ENCODE measurements around the gene MAML2. TPM values are rescaled to one million over a fixed set of nuclear protein-coding genes. Genes with fewer than 3 reads are reported as not detected.
A peak's percentile ranks its signal among the peaks of the same experiment; 100 is the strongest.

The MAML2 gene
- total RNA-seq, 1 donor from 2014 or later: 18.0 TPM

DNA sequence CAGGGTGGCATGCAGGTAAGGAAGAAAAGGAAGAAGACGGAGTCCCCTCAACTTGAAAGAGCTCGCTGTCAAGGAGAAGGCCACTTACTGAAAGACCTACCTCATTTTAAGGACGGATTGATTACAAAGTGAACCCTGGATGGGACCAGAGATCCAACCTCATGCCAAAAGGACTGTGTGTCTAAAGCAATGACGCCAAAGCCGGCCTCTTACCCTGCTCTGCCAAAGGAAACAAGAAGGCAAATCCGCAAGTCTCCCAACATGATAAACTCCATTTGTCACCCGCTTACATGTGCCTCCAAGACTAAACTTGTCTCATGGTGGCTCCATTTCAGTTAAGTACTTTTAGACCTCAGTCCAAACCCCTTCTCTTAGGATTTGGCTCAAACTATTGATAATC is 270.4 kb downstream of the MAML2 start:
- DNase-seq (ENCODE audit: low read depth): no peak

DNA sequence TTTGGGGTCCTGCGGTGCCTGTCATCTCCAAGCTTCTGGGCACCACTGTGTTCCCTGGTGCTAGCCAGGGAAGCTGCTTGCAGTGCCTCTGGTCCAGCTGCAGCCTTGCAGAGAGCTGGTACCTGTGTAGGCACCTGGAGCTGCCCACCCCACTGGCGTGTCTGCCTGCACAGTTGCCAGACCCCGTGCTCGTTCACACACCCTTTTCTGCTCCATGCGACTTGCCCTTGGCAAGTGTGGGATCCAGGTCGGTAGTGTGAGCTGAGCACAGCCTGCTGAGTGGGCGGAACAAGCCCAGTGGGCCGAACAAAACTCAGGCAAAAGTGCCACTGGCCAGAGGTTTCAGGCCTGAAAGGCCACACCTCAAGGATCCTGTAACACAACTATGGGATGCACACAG is 272.5 kb downstream of the MAML2 start:
- no peak for DNase-seq (ENCODE audit: low read depth)

DNA sequence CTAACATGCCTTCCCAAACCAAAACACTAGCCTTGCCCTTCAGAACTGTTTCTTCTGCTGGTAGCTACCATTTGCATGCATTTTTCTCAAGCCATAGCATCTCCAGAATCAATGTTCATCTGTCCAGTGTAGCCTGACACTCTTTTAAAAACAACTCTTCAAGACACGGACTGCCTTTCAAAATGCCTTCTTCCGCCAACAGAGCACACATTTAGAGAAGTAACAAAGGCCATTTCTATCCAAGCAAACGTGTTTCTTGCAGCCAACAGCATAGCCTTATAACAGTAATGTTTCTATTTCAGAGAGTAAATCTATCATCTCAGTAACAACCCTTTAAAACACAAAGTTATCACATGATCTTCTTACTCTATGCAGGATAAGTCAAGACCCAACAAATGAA is 275.8 kb downstream of the MAML2 start:
- DNase-seq (ENCODE audit: low read depth): no peak

DNA sequence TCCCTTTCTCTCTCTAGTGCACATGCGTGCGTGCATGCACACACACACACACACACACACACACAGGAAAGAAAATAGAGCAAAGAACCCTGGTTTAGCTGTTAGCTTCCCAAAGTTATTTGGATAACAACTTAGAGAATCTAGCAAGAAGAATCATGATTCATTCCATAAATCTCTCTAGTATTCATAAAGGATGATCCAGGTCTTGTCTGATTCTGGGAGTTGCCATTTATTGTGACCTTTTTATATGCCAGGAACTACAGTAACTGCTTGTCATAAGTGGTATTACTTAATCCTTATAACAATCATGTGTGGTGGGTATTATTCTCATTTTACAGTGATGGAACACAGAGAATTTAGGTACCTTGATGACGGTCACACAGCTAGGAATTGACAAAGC is 277.6 kb downstream of the MAML2 start:
- no peak for DNase-seq (ENCODE audit: low read depth)

DNA sequence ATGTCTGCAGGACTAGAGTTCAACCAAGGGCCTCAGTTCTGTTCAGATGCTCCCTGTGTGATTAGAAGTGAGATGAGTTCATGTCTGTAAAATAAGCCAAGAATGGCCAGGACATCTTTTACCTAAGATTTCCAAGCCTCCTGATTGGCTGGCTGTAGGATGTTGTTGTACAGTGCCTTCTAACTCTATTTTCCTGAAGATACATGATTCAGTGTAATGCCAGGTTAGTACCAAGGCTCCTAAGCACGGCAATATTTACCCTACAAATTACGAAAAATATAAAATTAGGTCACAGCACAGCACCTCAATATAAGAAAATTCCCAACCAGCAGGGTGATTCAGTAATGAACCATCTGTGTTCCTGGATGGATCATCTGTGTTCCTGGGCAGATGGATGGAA is 279.1 kb downstream of the MAML2 start:
- no peak for DNase-seq (ENCODE audit: low read depth)

DNA sequence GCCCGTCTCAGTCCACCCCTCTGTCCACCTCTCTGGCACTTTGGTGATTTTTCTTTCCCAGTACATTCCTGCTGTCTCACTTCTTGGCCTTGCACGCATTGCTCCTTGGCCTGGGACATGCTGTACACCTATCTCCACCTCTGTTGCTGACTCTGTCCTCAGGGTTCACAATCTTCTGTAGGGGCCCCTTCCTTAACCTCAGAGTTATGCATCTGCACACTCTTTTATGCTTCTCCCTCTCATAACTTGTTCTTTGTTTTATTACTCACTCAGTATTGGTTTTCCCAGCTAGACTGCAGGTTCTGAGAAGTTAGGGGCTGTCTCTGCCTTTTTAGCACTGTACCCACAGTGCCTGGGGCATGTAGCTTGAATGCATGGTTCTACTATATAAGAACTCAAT is 279.9 kb downstream of the MAML2 start:
- peak; percentile 44 for DNase-seq (ENCODE audit: low read depth)

DNA sequence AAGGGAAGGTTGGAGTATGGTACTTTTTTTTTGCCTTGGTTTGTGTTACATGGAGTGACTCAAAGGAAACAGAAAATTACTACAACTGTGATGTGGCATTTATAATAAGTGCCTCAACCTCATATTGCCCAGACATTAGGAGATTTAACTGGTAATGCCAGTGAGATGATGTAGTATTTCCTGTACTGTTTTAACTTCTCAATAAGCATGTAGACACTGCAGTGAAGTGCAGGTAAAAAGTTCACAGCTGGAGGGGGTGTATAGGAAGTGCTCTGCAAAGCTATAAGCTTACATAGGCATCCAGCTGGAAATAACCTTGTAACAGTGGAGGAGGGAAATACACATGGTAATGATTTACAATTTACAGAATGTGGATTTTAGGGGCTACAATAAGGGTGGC is 280.9 kb downstream of the MAML2 start:
- DNase-seq (ENCODE audit: low read depth): peak; percentile 65

DNA sequence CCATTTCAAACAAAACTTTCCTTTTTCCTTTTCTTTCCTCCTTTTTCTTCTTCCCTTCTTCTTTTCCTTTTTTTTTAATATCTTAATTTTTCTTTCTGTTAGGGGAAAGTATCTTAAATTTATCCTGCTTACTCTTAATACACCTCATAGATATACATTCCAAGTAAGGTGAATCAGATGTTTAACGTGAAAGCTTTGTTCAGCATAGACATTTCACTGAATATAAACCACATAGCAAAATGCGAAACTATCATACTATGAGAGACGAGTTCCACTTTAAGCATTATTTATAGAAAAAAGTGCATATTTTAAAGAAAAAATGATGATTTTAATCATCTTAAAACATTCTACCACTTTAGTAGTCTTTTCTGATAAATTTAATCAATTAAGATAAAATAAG is 281.3 kb downstream of the MAML2 start:
- no peak for DNase-seq (ENCODE audit: low read depth)

DNA sequence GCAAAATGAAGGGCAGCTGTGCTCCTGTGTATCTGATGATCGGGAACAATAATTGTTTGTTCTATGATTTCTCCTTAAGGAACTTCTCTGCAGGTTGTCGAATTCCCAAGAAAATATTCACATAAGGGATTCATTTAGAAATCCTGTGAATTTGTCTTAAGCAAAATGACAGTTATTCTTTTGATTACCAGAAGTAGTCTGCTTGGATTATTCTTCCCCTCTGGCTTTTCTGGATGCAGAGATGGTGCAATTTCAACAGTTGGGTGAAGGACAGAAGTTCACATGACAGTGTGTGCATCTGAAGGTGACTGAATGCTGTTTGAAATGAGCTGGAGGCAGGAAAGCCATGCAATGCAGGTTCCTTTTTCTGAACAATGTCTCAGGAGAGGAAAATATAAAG is 281.9 kb downstream of the MAML2 start:
- no peak for DNase-seq (ENCODE audit: low read depth)

DNA sequence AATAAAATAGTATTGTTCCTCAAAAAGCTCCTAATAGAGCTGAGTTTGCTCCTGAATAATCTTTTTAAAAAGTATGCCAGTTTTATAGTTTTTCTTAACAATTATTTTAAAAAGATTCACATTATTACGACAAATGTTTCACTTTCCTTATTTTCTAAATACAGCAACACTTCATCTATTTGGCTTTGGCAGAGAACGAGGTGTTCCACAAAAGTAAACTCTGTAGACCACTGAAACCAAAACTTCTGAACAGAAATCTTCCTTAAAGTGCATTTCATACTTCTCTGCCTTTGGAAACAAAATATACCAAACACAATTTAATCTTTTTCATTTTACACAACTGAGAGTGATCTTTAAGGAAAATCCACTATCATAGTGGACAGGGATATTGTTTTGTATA is 285.5 kb downstream of the MAML2 start:
- no peak for DNase-seq (ENCODE audit: low read depth)

DNA sequence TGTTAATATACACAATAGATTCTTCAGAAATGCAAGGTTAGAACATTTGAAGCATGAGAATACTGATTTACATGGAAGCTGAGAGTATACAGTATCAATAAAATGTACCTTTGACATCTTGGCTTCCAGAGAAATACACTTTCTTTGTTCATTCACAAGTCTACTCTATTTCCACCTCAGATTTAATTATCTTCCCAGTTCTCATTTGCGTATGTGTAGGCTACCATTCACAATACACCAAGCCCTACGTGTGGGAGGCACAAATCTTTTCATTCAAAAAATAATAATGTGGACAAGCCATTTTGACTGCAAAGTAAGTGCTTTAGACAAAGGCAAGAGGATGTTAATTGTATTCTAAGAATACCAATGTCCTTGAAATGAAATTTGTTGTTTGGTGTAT is 286.4 kb downstream of the MAML2 start:
- DNase-seq (ENCODE audit: low read depth): no peak

DNA sequence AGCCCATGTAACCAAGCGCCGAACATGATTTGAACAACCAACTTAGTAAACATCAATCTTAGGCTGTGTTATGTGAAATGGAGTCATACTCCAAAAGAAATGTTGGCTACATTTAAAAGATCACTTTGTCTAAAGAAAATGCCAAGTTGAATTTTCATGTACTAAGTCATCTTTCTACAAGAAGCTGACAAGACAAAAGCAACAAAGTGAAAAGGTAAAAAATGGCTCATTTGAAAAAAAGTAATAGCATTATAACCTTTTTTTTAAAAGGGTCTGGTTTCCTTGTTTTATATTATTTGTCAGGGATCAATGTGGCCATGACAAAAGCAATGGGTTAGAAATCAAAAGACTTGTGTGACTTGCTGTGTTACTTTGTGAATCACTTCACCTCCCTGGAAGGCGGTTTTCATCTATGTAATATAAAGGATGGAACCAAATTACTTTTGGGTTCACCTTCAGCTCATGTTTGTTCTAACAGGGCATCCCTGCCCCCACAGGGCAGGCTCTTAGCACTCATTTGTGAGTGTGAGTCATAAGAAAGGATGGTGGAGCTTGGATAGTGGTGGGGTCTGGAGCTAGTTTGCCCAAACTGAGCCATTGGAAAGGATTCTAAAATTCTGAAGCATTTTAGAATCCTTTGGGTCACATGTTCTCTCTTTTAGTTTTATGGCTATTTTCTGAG is 287.1 kb downstream of the MAML2 start:
- DNase-seq (ENCODE audit: low read depth): peak; percentile 71

DNA sequence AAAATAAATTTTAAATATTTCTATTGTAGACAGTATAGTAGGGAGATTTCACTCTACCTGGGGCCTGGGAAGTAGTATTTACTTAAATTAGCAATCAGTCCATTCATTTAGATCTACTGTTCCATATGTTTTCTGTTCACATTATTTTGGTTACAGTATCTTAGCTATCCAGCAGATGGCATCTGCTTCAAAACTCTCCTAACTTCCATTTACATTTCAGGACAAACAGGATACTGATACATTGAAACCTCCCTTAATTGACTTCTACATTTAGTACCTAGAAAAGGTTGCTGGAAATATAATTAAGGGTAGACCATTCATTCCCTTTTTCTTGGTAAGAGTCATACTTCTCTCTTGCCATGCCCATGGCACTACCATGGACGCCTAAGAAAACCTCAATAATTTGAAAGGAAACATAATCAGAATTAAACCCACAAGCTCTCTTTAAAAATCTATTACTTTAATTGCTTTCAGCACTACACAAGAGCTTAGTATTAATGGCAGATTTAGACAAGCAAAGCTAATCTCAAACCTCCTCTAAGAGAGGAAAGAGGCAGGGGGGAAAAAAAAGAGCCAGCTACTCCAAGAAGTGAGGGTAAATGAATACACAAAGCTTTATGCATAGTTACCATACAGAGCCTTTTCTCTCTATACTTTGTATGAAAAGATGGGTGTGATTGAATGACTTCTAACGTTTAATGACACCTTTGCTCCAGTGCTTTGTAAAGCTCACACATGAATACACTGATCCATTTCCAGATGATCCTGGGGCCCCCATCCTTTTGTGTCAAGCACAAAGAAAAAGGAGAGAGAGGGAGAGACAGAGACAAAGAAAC is 287.9 kb downstream of the MAML2 start:
- DNase-seq (ENCODE audit: low read depth): peak; percentile 68

DNA sequence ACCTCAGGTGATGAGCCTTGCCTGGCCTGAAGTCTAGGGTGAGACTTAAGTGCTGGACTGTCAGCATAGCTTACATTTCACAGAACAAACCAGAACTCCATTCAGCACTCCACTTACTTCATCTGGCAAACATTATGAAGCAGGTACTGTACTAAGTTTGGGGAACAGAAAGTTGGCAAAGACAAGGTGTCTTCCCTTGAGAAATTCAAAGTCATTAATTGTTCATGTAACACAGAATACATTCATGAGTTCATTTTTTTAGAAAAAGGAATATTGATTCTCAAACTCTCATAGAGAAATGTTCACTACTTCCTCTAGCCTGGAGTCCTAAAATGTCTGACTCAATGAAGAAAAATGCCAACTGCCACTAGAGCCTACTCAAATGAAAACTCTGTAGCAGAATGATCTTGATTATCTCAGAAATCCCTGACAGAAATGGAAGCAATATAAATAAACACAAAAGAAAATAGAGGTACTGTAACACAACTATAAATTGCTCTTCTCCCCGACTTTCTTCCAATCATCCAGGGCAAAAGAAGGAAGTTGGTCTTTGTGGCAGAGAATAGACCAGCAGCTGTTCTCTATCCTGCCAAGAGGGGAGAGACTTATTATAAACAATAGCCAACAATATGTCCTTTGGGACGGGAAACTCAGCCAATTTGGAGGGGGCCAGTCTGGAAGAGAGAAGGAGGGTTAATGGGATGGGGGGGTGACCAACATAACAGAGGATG is 289.9 kb downstream of the MAML2 start:
- peak; percentile 75 for DNase-seq (ENCODE audit: low read depth)

DNA sequence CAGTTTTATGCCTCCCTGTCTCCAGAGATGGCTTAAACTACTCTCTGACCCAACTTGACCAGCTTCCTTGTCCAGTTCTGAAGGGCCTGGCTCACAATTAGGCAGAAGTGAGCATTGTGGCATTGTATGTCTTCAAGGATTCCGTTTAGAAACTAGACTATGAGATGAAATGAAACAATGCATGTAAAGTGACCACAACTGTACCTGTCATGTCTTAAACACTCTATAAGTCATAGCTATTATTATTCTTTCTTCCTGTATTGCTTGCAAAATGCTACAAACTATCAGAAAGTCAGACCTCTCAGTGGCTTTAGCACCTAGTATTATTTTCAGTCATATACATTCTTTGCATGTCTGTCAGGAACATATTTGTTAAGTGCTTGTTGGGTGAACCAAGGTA is 291.2 kb downstream of the MAML2 start:
- no peak for DNase-seq (ENCODE audit: low read depth)

DNA sequence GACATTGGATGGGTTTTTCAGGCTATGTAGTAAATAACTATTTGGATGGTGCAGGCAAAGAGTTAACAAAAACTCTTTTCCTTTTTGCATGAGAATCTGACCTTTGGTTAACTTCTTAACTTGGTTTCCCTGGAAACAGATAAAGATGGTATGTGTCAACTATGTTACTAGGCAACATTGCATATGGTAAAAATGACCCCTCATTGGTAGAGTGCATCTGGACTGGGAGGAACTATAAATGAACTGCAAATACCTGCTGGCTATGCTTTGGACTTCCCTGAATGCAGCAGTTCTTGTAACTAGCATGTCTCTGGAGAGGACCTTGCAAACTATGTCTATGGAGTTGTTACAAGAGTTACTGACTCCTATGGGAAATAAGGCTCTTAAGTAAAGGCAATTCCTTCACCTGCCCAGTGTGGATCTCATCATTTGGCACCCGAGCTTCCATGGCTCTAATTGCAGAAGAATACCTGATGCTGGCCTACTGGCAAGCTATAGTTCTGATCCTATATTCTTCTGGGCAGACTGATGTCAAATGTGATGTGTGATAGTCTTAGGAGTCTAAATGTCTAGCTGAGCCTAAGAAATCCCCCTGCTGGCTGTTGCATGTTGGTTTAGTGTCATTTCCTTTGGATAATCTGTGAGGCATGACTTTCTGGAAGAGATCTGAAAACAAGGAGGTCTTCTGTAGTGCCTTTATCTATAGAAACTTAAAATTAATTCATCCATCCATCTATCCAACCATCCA is 292.4 kb downstream of the MAML2 start:
- peak; percentile 69 for DNase-seq (ENCODE audit: low read depth)

DNA sequence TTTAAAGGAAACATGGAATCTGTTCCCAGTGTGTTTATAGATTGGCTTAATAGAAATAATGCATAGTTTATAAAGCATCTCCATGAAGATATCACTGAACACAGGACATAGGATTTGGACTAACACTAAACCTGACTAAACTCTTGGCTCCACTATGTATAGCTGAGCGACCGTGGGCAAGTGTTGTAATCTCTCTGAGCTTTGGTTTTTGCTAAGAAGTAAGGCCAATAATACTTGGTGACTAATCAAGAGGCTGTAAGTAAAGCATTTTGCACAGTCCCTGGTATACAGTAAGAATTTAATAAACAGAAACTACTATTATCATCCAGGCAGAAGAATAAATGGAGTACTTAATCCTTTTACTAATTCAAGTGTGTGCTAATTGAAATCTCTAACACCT is 293.6 kb downstream of the MAML2 start:
- DNase-seq (ENCODE audit: low read depth): no peak

DNA sequence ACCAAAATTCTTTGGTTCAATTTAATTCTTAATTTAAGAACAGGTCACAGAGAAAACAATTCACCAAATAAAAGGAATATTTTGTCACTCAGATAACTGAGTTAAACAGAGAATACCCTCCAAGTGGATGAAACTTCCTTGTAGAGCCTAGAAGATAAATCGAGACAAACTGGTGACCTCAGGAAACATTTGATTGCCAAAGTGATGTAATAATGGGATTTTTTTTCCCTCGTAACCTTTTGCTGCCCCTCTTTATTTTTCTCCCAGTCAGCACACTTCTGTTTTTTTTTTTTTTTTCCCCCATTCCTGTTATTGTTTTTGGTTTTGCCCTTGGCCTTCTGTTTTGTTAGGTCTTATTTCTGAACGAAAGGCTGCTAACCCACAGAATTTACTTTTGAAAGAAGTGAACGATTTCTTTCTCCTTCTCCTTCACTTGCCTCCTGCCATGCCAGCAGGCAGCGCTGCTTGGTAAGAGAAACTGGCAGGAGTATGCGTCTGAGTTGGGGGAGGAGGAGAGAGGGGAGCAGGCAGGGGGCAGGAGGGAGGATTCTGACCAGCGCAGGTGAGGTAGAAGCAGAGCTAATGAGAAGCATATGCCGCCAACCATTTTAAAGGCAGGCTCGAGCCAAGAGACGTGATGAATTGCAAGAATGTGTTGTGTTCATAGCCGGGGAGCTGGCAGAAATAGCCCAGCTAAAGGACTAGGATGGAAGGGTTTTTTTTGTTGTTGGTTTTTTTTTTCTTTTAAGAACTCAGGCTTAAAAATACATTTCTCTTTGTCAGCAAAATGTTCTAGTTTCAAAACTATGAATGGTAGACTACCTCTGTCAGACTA is 297.2 kb downstream of the MAML2 start:
- peak; percentile 74 for DNase-seq (ENCODE audit: low read depth)

DNA sequence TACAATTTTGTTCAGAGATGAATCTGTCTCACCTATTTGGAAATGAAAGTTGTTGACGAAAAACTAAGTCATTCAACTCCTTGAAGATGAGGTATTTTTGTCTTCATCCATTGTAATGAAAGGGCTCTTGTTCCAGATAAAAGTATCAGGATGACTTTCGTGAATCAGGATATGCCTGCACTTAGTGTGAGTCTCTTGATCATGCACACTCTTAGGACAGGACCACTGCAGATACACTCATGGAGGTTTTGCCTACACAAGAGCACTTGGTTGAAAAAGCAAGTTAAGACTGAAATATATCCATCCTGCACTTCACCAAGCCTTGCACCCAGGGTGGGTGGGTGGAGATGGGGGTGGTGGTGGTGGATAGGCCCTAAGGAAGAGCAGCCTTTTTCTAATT is 298.2 kb downstream of the MAML2 start:
- DNase-seq (ENCODE audit: low read depth): no peak

DNA sequence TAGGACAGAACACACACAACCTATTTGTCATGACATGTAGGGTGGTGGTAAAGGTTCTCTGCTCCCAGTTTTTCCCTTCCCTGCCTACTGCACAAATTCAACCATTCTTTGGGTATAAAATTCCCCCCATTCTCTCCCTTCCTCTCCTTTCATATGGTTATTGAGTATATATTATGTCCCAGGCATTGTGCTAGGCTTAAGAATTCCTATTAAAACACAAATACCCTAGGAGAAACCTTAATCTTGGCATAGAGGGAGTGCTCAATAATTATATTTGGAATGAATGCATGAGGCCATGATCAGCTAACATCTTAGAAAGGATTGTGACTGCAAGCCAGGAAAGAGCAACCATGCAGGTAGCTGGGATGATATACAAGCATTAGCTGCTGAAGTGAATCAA is 298.7 kb downstream of the MAML2 start:
- DNase-seq (ENCODE audit: low read depth): no peak

DNA sequence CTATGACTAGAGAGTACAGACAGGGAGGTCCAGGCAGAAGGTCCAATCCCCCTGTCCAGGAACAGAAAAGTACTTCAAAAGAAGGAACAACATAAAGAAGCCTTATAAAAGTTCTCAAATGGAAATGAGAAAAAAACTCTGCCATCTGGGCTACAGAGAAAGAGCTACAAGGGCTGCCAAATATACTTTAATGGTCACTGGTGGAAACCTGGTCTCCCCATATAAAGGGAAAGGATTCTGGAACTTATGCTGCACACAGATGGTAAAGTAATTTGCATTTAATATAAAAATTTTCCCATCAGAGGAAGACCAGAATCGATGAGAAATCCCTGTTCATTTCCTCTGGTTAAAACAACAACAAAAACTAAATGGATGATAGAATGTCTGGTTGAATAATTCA is 299.7 kb downstream of the MAML2 start:
- no peak for DNase-seq (ENCODE audit: low read depth)
